Measurements from ENCODE around the gene ARMC12.

Gene ARMC12

GRCh38 chr6:35724471-35724870 lies 12.4 kb upstream of the ARMC12 start:
- Histone ChIP-seq H3K27ac (replicated peaks) (no peak overlapping the region), H3K27me3 (ENCODE audit: insufficient read depth, poor library complexity, severe bottlenecking) (no peaks in the 10 kb centered on the region), H3K4me3 (replicated peaks; ENCODE audit: insufficient read depth, low read length) (no peak overlapping the region)
- TF ChIP-seq, protein P1, sequence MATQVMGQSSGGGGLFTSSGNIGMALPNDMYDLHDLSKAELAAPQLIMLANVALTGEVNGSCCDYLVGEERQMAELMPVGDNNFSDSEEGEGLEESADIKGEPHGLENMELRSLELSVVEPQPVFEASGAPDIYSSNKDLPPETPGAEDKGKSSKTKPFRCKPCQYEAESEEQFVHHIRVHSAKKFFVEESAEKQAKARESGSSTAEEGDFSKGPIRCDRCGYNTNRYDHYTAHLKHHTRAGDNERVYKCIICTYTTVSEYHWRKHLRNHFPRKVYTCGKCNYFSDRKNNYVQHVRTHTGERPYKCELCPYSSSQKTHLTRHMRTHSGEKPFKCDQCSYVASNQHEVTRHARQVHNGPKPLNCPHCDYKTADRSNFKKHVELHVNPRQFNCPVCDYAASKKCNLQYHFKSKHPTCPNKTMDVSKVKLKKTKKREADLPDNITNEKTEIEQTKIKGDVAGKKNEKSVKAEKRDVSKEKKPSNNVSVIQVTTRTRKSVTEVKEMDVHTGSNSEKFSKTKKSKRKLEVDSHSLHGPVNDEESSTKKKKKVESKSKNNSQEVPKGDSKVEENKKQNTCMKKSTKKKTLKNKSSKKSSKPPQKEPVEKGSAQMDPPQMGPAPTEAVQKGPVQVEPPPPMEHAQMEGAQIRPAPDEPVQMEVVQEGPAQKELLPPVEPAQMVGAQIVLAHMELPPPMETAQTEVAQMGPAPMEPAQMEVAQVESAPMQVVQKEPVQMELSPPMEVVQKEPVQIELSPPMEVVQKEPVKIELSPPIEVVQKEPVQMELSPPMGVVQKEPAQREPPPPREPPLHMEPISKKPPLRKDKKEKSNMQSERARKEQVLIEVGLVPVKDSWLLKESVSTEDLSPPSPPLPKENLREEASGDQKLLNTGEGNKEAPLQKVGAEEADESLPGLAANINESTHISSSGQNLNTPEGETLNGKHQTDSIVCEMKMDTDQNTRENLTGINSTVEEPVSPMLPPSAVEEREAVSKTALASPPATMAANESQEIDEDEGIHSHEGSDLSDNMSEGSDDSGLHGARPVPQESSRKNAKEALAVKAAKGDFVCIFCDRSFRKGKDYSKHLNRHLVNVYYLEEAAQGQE (IDR thresholded peaks at IDR 0.05; ENCODE audit: insufficient replicate concordance, low read depth), result no peak
- no peak for TF ChIP-seq SPI1 (IDR thresholded peaks at IDR 0.05; ENCODE audit: borderline replicate concordance, low read depth)
- no peak for TF ChIP-seq GABPA (IDR thresholded peaks at IDR 0.05; ENCODE audit: low read depth)
- no peak for TF ChIP-seq CTCF (IDR thresholded peaks at IDR 0.05; ENCODE audit: insufficient read depth, low read length)
- no peak for TF ChIP-seq POLR2AphosphoS5 (IDR thresholded peaks at IDR 0.05; ENCODE audit: low read depth)
- no peak for DNase-seq (ENCODE audit: low read depth in 1 of 2, low spot score in 1 of 2)

- TF ChIP-seq POLR2AphosphoS5 (IDR thresholded peaks at IDR 0.05; ENCODE audit: low read depth) (no peak), GABPA (IDR thresholded peaks at IDR 0.05; ENCODE audit: low read depth) (no peak), SPI1 (IDR thresholded peaks at IDR 0.05; ENCODE audit: borderline replicate concordance, low read depth) (no peak), CTCF (IDR thresholded peaks at IDR 0.05; ENCODE audit: insufficient read depth, low read length) (no peak)
- TF ChIP-seq, protein P1 (IDR thresholded peaks at IDR 0.05; ENCODE audit: insufficient replicate concordance, low read depth), result no peak
- H3K27ac ChIP-seq (replicated peaks), result peak overlapping the region; percentile 9; the same call in 1 of the 2 replicates
- no peak for DNase-seq (ENCODE audit: low read depth in 1 of 2, low spot score in 1 of 2)
- H3K4me3 ChIP-seq (replicated peaks; ENCODE audit: insufficient read depth, low read length), result no peak overlapping the region
- H3K27me3 ChIP-seq (ENCODE audit: insufficient read depth, poor library complexity, severe bottlenecking), result no peaks in the 10 kb centered on the region
Observed at GRCh38 chr6:35725081-35725708, 11.6 kb upstream of the ARMC12 start.

- Histone ChIP-seq H3K27me3 (ENCODE audit: insufficient read depth, poor library complexity, severe bottlenecking) (no peaks in the 10 kb centered on the region), H3K27ac (replicated peaks) (peak overlapping the region; percentile 9; the same call in 1 of the 2 replicates), H3K4me3 (replicated peaks; ENCODE audit: insufficient read depth, low read length) (no peak overlapping the region)
- DNase-seq (ENCODE audit: low read depth in 1 of 2, low spot score in 1 of 2), result peak; percentile 60 to 80
- TF ChIP-seq CTCF (IDR thresholded peaks at IDR 0.05; ENCODE audit: insufficient read depth, low read length) (no peak), SPI1 (IDR thresholded peaks at IDR 0.05; ENCODE audit: borderline replicate concordance, low read depth) (peak; percentile 49; the same call in 1 of the 2 replicates), POLR2AphosphoS5 (IDR thresholded peaks at IDR 0.05; ENCODE audit: low read depth) (0 out of 2 replicates have a peak, but pooled peaks have one; percentile 3), GABPA (IDR thresholded peaks at IDR 0.05; ENCODE audit: low read depth) (no peak)
- TF ChIP-seq, protein P1 (IDR thresholded peaks at IDR 0.05; ENCODE audit: insufficient replicate concordance, low read depth), result peak; percentile 45
Observed at GRCh38 chr6:35725721-35726438, 11.0 kb upstream of the ARMC12 start.
